NCI-H1930 (cell line): ENCODE results near the gene FAM98C.

ENCODE experiments used
- DNase-seq, 2 experiments: peaks; one replicate each; lab custom pipeline; 2025; lab: John Stamatoyannopoulos, UW

FAM98C gene

GRCh38 chr19:38378866-38379265 is 24.0 kb upstream of the FAM98C start:
- DNase-seq = no peak

GRCh38 chr19:38381138-38381537 is 21.8 kb upstream of the FAM98C start:
- DNase-seq = no peak

- DNase-seq = no peak
These were observed 19.7 kb upstream of the FAM98C start for GRCh38 chr19:38383184-38383583.

GRCh38 chr19:38383743-38384142 is 19.1 kb upstream of the FAM98C start:
- no peak for DNase-seq

- no peak for DNase-seq
These were observed 18.5 kb upstream of the FAM98C start for GRCh38 chr19:38384209-38385027.

- DNase-seq = no peak
These were observed 17.7 kb upstream of the FAM98C start for GRCh38 chr19:38385057-38385803.

GRCh38 chr19:38385804-38386257 is 17.1 kb upstream of the FAM98C start:
- DNase-seq = no peak

GRCh38 chr19:38386300-38386970 is 16.5 kb upstream of the FAM98C start:
- no peak for DNase-seq

- DNase-seq = no peak
These were observed 15.8 kb upstream of the FAM98C start for GRCh38 chr19:38386971-38387549.

- peak; percentile 88 to 91 for DNase-seq
These were observed 15.1 kb upstream of the FAM98C start, which contains the start of gene GGN for GRCh38 chr19:38387550-38388348. GGN (minus strand) TSS chr19:38388034; CDS start chr19:38387261, 773 bp downstream.

GRCh38 chr19:38388349-38389100 is 14.4 kb upstream of the FAM98C start, which contains the start of gene SPRED3:
SPRED3 (plus strand) TSS chr19:38388697; CDS start chr19:38390303, 1,606 bp downstream.
- peak; percentile 75 for DNase-seq

GRCh38 chr19:38389101-38389925 is 13.6 kb upstream of the FAM98C start:
- peak in 1 of 2 experiments; percentile 43 for DNase-seq

- no peak for DNase-seq
These were observed 12.7 kb upstream of the FAM98C start for GRCh38 chr19:38389957-38390924.

- no peak for DNase-seq
These were observed 10.9 kb upstream of the FAM98C start for GRCh38 chr19:38391911-38392464.

GRCh38 chr19:38392707-38393308 is 10.1 kb upstream of the FAM98C start:
- DNase-seq = no peak

- DNase-seq = no peak
These were observed 8.4 kb upstream of the FAM98C start for GRCh38 chr19:38394488-38394887.

GRCh38 chr19:38395381-38396114 is 7.3 kb upstream of the FAM98C start:
- DNase-seq = no peak
